T-cell (primary cell): ENCODE results near the gene NIP7. TPM values are rescaled to one million over a fixed set of nuclear protein-coding genes. Genes with fewer than 3 reads are reported as not detected.
A peak's percentile ranks its signal among the peaks of the same experiment; 100 is the strongest.

ENCODE experiments used
- ATAC-seq, 4 experiments: fragments of 200-7000 bp in 3 of 4; fragments of 150-1000 bp in 1 of 4; cut with Tn5 transposase; replicated peaks in 1 of 4; 1 replicate in 3 of 4; 2 replicates in 1 of 4; pipeline ENCODE4 v1.10.0; 2021; ENCODE audit warnings: moderate library complexity in 3 of 4, mild to moderate bottlenecking in 2 of 4, moderate number of reproducible peaks in 1 of 4
- CTCF ChIA-PET, 2 donors: fragments of 300-600 bp; sonication (Branson Sonifier 250); formaldehyde crosslinking; loops; one replicate each; lab custom pipeline; 2022; ENCODE audit warnings: antibody characterized with exemption in 2 of 2; lab: Charles Lee
- POLR2A ChIA-PET, 2 donors: fragments of 300-600 bp; sonication (Branson Sonifier 250); formaldehyde crosslinking; loops; one replicate each; lab custom pipeline; 2022; ENCODE audit warnings: antibody characterized with exemption in 2 of 2; lab: Charles Lee
- DNase-seq, 35 experiments: peaks; one replicate each; pipeline versions ENCODE4 v3.0.0 to v3.0.0-alpha.2; 2013 to 2023
- H3K27ac ChIP-seq: one replicate; pipeline ENCODE4 v1.5.1; 2013; ENCODE audit warnings: low read length
- H3K27me3 ChIP-seq, 2 experiments: replicated peaks in 1 of 2; 1 replicate in 1 of 2; 2 replicates in 1 of 2; pipeline versions ENCODE4 v1.6.1 to v1.7.0; 2013; ENCODE audit warnings: low read length in 1 of 2, mixed read lengths in 1 of 2; ENCODE audit not compliant: control insufficient read depth in 2 of 2, insufficient read depth in 2 of 2; ENCODE audit errors: extremely low read depth in 1 of 2
- H3K36me3 ChIP-seq, 2 donors: 1 replicate in 1 of 2; 2 replicates in 1 of 2; pipeline versions ENCODE4 v1.6.1 to v1.7.0; 2013; ENCODE audit warnings: low read length in 1 of 2; ENCODE audit not compliant: control insufficient read depth in 2 of 2, insufficient read depth in 1 of 2; ENCODE audit errors: extremely low read depth in 1 of 2
- H3K4me1 ChIP-seq, 2 experiments: 1 replicate in 1 of 2; 2 replicates in 1 of 2; pipeline versions ENCODE4 v1.6.1 to v1.7.0; 2013; ENCODE audit warnings: low read length in 2 of 2, mixed read lengths in 1 of 2; ENCODE audit not compliant: insufficient read depth in 2 of 2, control insufficient read depth in 1 of 2; ENCODE audit errors: extremely low read depth in 1 of 2
- H3K4me3 ChIP-seq, 2 donors: 1 replicate in 1 of 2; 2 replicates in 1 of 2; pipeline versions ENCODE4 v1.5.1 to v1.7.0; 2013; ENCODE audit warnings: mild to moderate bottlenecking in 2 of 2, low read length in 1 of 2, moderate library complexity in 1 of 2; ENCODE audit not compliant: control insufficient read depth in 1 of 2; ENCODE audit errors: extremely low read depth in 1 of 2
- H3K9me3 ChIP-seq: 2 replicates; pipeline ENCODE4 v1.7.0; 2013
- H3K27ac Mint-ChIP-seq, 2 donors: one replicate each; pipeline ENCODE4 v1.8.0; 2020 to 2021; ENCODE audit warnings: mild to moderate bottlenecking in 2 of 2, mixed read lengths in 2 of 2
- H3K27me3 Mint-ChIP-seq, 2 donors: one replicate each; pipeline ENCODE4 v1.8.0; 2021 to 2022; ENCODE audit warnings: mixed read lengths in 2 of 2
- H3K36me3 Mint-ChIP-seq: one replicate; pipeline ENCODE4 v1.8.0; 2021; ENCODE audit warnings: mixed read lengths
- H3K4me1 Mint-ChIP-seq, 3 donors: one replicate each; pipeline ENCODE4 v1.8.0; 2020 to 2022; ENCODE audit warnings: mixed read lengths in 3 of 3, mild to moderate bottlenecking in 1 of 3
- H3K4me3 Mint-ChIP-seq, 3 donors: one replicate each; pipeline ENCODE4 v1.8.0; 2020 to 2022; ENCODE audit warnings: mild to moderate bottlenecking in 3 of 3, mixed read lengths in 3 of 3, moderate library complexity in 3 of 3
- H3K9me3 Mint-ChIP-seq, 3 donors: one replicate each; pipeline ENCODE4 v1.8.0; 2020 to 2022; ENCODE audit warnings: mixed read lengths in 3 of 3
- WGBS: methylation state at CpG from one replicate; pipeline ENCODE4 v1.1.5; 2013; ENCODE audit warnings: missing lambda C conversion rate; ENCODE audit not compliant: insufficient coverage; 5-methylcytosine and 5-hydroxymethylcytosine counted together
- total RNA-seq, 35 experiments: library from RNA in 6 of 35; stranded (reverse) in 6 of 35; fragments of 120-200 nt in 1 of 35; gene quantifications; one replicate each; pipeline versions ENCODE4 v1.2.1 to v1.2.4 and lab custom pipeline; 2013 to 2026

NIP7 gene
- total RNA-seq, 5 donors from 2014 or later (not counting 1 experiment from before 2014, with no cell fraction given): 23.7 to 32.9 (median 29.6) TPM

DNA sequence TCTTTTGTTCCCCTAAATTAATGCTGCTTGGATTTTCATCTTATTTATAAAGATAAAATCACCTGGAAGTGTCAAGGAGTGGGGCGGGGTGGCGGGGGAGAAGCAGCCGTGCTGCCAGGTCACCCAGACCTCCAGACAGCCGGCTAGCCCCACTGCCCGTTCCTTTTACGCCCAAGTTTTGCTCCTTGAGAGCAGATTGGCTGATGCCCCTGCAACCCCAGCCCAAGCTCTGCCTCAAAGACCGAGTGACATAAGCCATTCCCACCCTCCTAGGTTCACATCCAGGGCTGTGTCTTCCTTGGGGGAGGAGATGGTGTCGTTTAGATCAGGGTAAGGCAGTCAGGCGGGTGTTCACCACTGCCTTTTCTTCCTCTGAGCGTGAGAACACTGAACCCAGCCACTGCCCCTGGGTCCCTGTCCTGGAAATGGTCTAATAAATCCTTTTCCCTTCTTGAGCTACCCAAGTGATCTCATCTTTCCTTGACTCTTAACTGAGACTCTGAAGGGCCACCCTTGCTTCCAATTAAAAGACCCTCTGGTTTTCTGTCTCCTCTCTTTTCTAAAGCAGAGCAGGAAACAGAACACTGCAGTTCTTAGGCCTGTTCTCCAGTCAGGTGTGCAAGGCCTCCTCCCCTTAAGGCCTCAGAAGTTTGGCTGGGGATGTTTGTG, 14.9 kb upstream of the NIP7 start:
- DNase-seq (no peak), ATAC-seq (no peak)
- H3K9me3 Mint-ChIP-seq: no peaks in the 10 kb centered on the region
- Histone ChIP-seq H3K9me3 (no peaks in the 10 kb centered on the region), H3K27ac (no peak overlapping the region), H3K4me3 (no peak overlapping the region), H3K36me3 (peaks cover 33 to 62% of the 10 kb centered on the region in 2 donors), H3K4me1 (peaks cover 18 to 32% of the 10 kb centered on the region in 2 experiments), H3K27me3 (no peaks in the 10 kb centered on the region)
- CTCF ChIA-PET: interaction anchor here in 1 of 2 donors (0.7 kb wide), 1 partner anchor 30 kb away, joined by 3 read pairs; no protein-coding TSS in a partner anchor
- no peak overlapping the region for H3K4me3 Mint-ChIP-seq
- 100% methylated on average over 1 of the region's 10 CpGs for WGBS
- POLR2A ChIA-PET: interaction anchor here in 1 of 2 donors (0.6 kb wide), 1 partner anchor 12 kb away, joined by 3 read pairs; no protein-coding TSS in a partner anchor
- peak overlapping the region in 1 of 2 donors; percentile 39 for H3K27ac Mint-ChIP-seq
- no peaks in the 10 kb centered on the region for H3K27me3 Mint-ChIP-seq
- H3K36me3 Mint-ChIP-seq: peaks cover 29% of the 10 kb centered on the region
- H3K4me1 Mint-ChIP-seq: peaks cover 38 to 53% (median 45%) of the 10 kb centered on the region in 3 donors

- Histone ChIP-seq H3K27ac (no peak overlapping the region), H3K36me3 (peaks cover 22 to 51% of the 10 kb centered on the region in 2 donors), H3K9me3 (no peaks in the 10 kb centered on the region), H3K4me3 (no peak overlapping the region), H3K27me3 (no peaks in the 10 kb centered on the region), H3K4me1 (peaks cover 18 to 36% of the 10 kb centered on the region in 2 experiments)
- Mint-ChIP-seq H3K4me1 (peaks cover 38 to 53% (median 46%) of the 10 kb centered on the region in 3 donors), H3K36me3 (peaks cover 25% of the 10 kb centered on the region), H3K4me3 (peak overlapping the region in 1 of 3 donors; percentile 13), H3K27me3 (no peaks in the 10 kb centered on the region), H3K27ac (peak overlapping the region in 1 of 2 donors; percentile 52), H3K9me3 (no peaks in the 10 kb centered on the region)
- 92% methylated on average over 5 of the region's 6 CpGs for WGBS
- ATAC-seq (no peak), DNase-seq (no peak)
- POLR2A ChIA-PET: interaction anchor here in 1 of 2 donors (0.6 kb wide), 1 partner anchor 500 kb away, joined by 4 read pairs; no protein-coding TSS in a partner anchor
- CTCF ChIA-PET: no interaction called here
Observed at GRCh38 chr16:69325784-69326171, 13.8 kb upstream of the NIP7 start.

DNA sequence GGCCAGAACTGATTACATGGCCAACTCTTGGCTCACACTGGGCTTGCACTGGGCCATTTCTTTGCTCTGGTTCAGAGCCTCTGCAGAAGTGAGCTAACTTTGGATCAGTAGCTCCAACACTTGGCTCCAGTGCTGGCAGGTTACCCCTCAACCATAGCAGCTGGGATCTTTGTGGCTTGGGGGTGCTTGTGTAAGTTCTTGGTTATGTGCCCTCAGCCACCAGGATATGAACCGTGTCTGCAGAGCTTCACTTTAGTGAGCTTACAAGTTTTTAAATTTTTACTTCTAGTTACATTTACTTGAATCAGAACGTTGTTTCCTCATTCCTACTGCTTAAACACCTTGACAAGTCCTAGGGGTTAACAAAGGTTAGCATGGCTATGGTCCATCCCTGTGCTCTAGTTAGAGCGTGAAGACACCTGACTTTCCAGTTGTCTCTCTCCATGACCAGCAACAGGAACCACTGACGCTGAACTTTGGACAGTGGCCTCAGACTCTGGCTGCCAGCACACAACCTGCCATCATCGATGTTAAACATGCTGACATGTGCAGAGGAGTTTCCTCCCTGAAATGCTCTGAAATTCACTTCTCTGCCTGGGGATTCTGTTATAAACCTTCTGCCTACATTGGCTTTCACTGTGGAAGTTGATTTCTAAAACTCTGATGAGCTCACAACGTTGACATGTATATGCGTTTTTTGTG, 13.2 kb upstream of the NIP7 start:
- 60% methylated on average over 3 of the region's 7 CpGs for WGBS
- H3K36me3 Mint-ChIP-seq: peaks cover 22% of the 10 kb centered on the region
- no peak overlapping the region for H3K27ac ChIP-seq
- no peaks in the 10 kb centered on the region for H3K9me3 Mint-ChIP-seq
- CTCF ChIA-PET: interaction anchor here (0.6 kb wide), 2 partner anchors 10 to 428 kb away, joined by 6 to 7 read pairs; no protein-coding TSS in a partner anchor
- H3K27ac Mint-ChIP-seq: peak overlapping the region; percentile 8 to 79
- H3K27me3 ChIP-seq: no peaks in the 10 kb centered on the region
- peaks cover 18 to 46% of the 10 kb centered on the region in 2 donors for H3K36me3 ChIP-seq
- no peaks in the 10 kb centered on the region for H3K9me3 ChIP-seq
- H3K4me1 Mint-ChIP-seq: peaks cover 38 to 51% (median 48%) of the 10 kb centered on the region in 3 donors
- no peak for ATAC-seq
- POLR2A ChIA-PET: interaction anchor here in 1 of 2 donors (0.6 kb wide), 1 partner anchor 499 kb away, joined by 4 read pairs; no protein-coding TSS in a partner anchor
- peaks cover 18 to 42% of the 10 kb centered on the region in 2 experiments for H3K4me1 ChIP-seq
- H3K4me3 Mint-ChIP-seq: peak overlapping the region in 1 of 3 donors; percentile 13
- H3K27me3 Mint-ChIP-seq: no peaks in the 10 kb centered on the region
- DNase-seq: no peak
- no peak overlapping the region for H3K4me3 ChIP-seq

GRCh38 chr16:69327585-69328310, 11.8 kb upstream of the NIP7 start:
- no peak overlapping the region for H3K27ac ChIP-seq
- 86% methylated on average over 6 of the region's 14 CpGs for WGBS

GRCh38 chr16:69328854-69329316, 10.7 kb upstream of the NIP7 start:
- Mint-ChIP-seq H3K4me3 (peak overlapping the region; percentile 72 to 78 (median 76)), H3K27me3 (no peaks in the 10 kb centered on the region), H3K4me1 (peaks cover 50 to 62% (median 53%) of the 10 kb centered on the region in 3 donors), H3K9me3 (no peaks in the 10 kb centered on the region), H3K27ac (peak overlapping the region; percentile 59 to 69), H3K36me3 (peaks cover 16% of the 10 kb centered on the region)
- Histone ChIP-seq H3K27me3 (no peaks in the 10 kb centered on the region), H3K4me1 (peaks cover 18 to 49% of the 10 kb centered on the region in 2 experiments), H3K9me3 (no peaks in the 10 kb centered on the region), H3K27ac (no peak overlapping the region), H3K4me3 (peak overlapping the region in 1 of 2 donors; percentile 78), H3K36me3 (peaks cover 5 to 43% of the 10 kb centered on the region in 2 donors)
- WGBS: 48% methylated on average over 8 of the region's 10 CpGs
- POLR2A ChIA-PET: interaction anchor here in 1 of 2 donors (0.6 kb wide), 1 partner anchor 411 kb away, joined by 3 read pairs; no protein-coding TSS in a partner anchor
- ATAC-seq (no peak), DNase-seq (no peak)
- CTCF ChIA-PET: interaction anchor here in 1 of 2 donors (0.6 to 1.3 kb wide), 2 partner anchors 11 to 43 kb away, joined by 3 read pairs; no protein-coding TSS in a partner anchor

More at GRCh38 chr16:69327585-69328310, 11.8 kb upstream of the NIP7 start:
- no peak for DNase-seq
- Mint-ChIP-seq H3K36me3 (peaks cover 19% of the 10 kb centered on the region), H3K27me3 (no peaks in the 10 kb centered on the region), H3K27ac (peak overlapping the region in 1 of 2 donors; percentile 64), H3K4me1 (peaks cover 43 to 56% (median 48%) of the 10 kb centered on the region in 3 donors), H3K4me3 (peak overlapping the region in 1 of 3 donors; percentile 76), H3K9me3 (no peaks in the 10 kb centered on the region)
- Histone ChIP-seq H3K9me3 (no peaks in the 10 kb centered on the region), H3K4me3 (no peak overlapping the region), H3K27me3 (no peaks in the 10 kb centered on the region), H3K36me3 (peaks cover 7 to 42% of the 10 kb centered on the region in 2 donors), H3K4me1 (peaks cover 18 to 42% of the 10 kb centered on the region in 2 experiments)
- no peak for ATAC-seq
- ChIA-PET CTCF (interaction anchor here in 1 of 2 donors (0.7 kb wide), 1 partner anchor 78 kb away, joined by 3 read pairs; no protein-coding TSS in a partner anchor), POLR2A (interaction anchor here in 1 of 2 donors (0.6 kb wide), 1 partner anchor 23 kb away, joined by 5 read pairs; no protein-coding TSS in a partner anchor)
